WTC11 (cell line): ENCODE measurements around the gene PLEKHM3. TPM values are rescaled to one million over a fixed set of nuclear protein-coding genes. Genes with fewer than 3 reads are reported as not detected.
A peak's percentile ranks its signal among the peaks of the same experiment; 100 is the strongest.

Source experiments
- ATAC-seq: fragments of 200-7000 bp; cut with Tn5 transposase; 2 replicates; pipeline ENCODE4 v1.10.0; 2021; ENCODE audit warnings: mild to moderate bottlenecking, moderate library complexity
- CTCF ChIA-PET: fragments of 300-600 bp; sonication (Branson Sonifier 250); formaldehyde crosslinking; loops from one replicate; lab custom pipeline; 2021; ENCODE audit warnings: antibody characterized with exemption; lab: Charles Lee
- POLR2A ChIA-PET: fragments of 350-600 bp; sonication (Branson Sonifier 250); formaldehyde crosslinking; loops from one replicate; lab custom pipeline; 2021; ENCODE audit warnings: antibody characterized with exemption; lab: Charles Lee
- DNase-seq: peaks from one replicate; pipeline ENCODE4 v3.0.0; 2021; ENCODE audit warnings: low spot score
- H3K27ac Mint-ChIP-seq: 2 replicates; pipeline ENCODE4 v1.8.0; 2021; ENCODE audit warnings: mixed read lengths
- H3K27me3 Mint-ChIP-seq: 2 replicates; pipeline ENCODE4 v1.8.0; 2021; ENCODE audit warnings: low read depth, mild to moderate bottlenecking, moderate library complexity, mixed read lengths
- H3K36me3 Mint-ChIP-seq: 2 replicates; pipeline ENCODE4 v1.8.0; 2021; ENCODE audit warnings: mixed read lengths
- H3K4me1 Mint-ChIP-seq: 2 replicates; pipeline ENCODE4 v1.8.0; 2022; ENCODE audit warnings: mixed read lengths
- H3K4me3 Mint-ChIP-seq: 2 replicates; pipeline ENCODE4 v1.8.0; 2021; ENCODE audit warnings: mild to moderate bottlenecking, moderate library complexity, mixed read lengths
- H3K9me3 Mint-ChIP-seq: 2 replicates; pipeline ENCODE4 v1.8.0; 2021; ENCODE audit warnings: mixed read lengths
- CBFB ChIP-seq: sonication (generic); formaldehyde crosslinking; IDR thresholded peaks from 2 replicates; pipeline ENCODE4 v1.8.1; 2022; ENCODE audit warnings: mild to moderate bottlenecking, low read depth, missing genetic modification reagents
- CREB1 ChIP-seq: sonication (generic); formaldehyde crosslinking; IDR thresholded peaks from 2 replicates; pipeline ENCODE4 v1.8.0; 2023; ENCODE audit warnings: mild to moderate bottlenecking, missing genetic modification reagents
- ESRRA ChIP-seq: sonication (generic); formaldehyde crosslinking; IDR thresholded peaks from 2 replicates; pipeline ENCODE4 v1.8.1; 2022; ENCODE audit warnings: mild to moderate bottlenecking, missing genetic modification reagents, borderline replicate concordance
- ETV6 ChIP-seq: sonication (generic); formaldehyde crosslinking; IDR thresholded peaks from 2 replicates; pipeline ENCODE4 v1.8.1; 2022; ENCODE audit warnings: mild to moderate bottlenecking, missing genetic modification reagents
- FOXJ3 ChIP-seq: sonication (generic); formaldehyde crosslinking; IDR thresholded peaks from 2 replicates; pipeline ENCODE4 v1.9.0; 2021; ENCODE audit warnings: missing genetic modification reagents, mild to moderate bottlenecking, borderline replicate concordance
- GABPB1 ChIP-seq: sonication (generic); formaldehyde crosslinking; IDR thresholded peaks from 2 replicates; pipeline ENCODE4 v1.8.1; 2023; ENCODE audit warnings: mild to moderate bottlenecking, missing genetic modification reagents
- JAZF1 ChIP-seq: fragments of 250-450 bp; sonication (Bioruptor Pico); IDR thresholded peaks from 2 replicates; pipeline ENCODE4 v1.9.0; 2021; ENCODE audit warnings: moderate library complexity, mild to moderate bottlenecking, inconsistent platforms
- JUN ChIP-seq: sonication (generic); formaldehyde crosslinking; IDR thresholded peaks from 2 replicates; pipeline ENCODE4 v1.8.0; 2023; ENCODE audit warnings: mild to moderate bottlenecking, missing genetic modification reagents
- MYBL2 ChIP-seq: sonication (generic); formaldehyde crosslinking; IDR thresholded peaks from 2 replicates; pipeline ENCODE4 v1.8.1; 2023; ENCODE audit warnings: mild to moderate bottlenecking, moderate library complexity, missing genetic modification reagents
- NR1H2 ChIP-seq: sonication (generic); formaldehyde crosslinking; IDR thresholded peaks from 2 replicates; pipeline ENCODE4 v1.9.0; 2021; ENCODE audit warnings: mild to moderate bottlenecking, moderate library complexity, missing genetic modification reagents
- NR2C2 ChIP-seq: sonication (generic); formaldehyde crosslinking; IDR thresholded peaks from 2 replicates; pipeline ENCODE4 v1.8.0; 2022; ENCODE audit warnings: mild to moderate bottlenecking, missing genetic modification reagents
- NR3C1 ChIP-seq: sonication (generic); formaldehyde crosslinking; conservative IDR thresholded peaks from 2 replicates; pipeline ENCODE4 v1.8.1; 2023; ENCODE audit warnings: low read depth, mild to moderate bottlenecking, missing genetic modification reagents
- TCF7 ChIP-seq: sonication (generic); formaldehyde crosslinking; IDR thresholded peaks from 2 replicates; pipeline ENCODE4 v1.8.0; 2022; ENCODE audit warnings: mild to moderate bottlenecking, low read depth, missing genetic modification reagents, moderate library complexity
- TEAD4 ChIP-seq: sonication (generic); formaldehyde crosslinking; IDR thresholded peaks from 2 replicates; pipeline ENCODE4 v1.8.0; 2022; ENCODE audit warnings: mild to moderate bottlenecking, missing genetic modification reagents
- TP53 ChIP-seq: sonication (generic); formaldehyde crosslinking; IDR thresholded peaks from 2 replicates; pipeline ENCODE4 v1.8.1; 2023; ENCODE audit warnings: mild to moderate bottlenecking, missing genetic modification reagents
- total RNA-seq: library from RNA; stranded (reverse); gene quantifications from 3 replicates; pipeline ENCODE4 v1.2.3, GENCODE V29; 2021
- TF ChIP-seq, protein P1 (sequence below): sonication (generic); formaldehyde crosslinking; IDR thresholded peaks from 2 replicates; pipeline ENCODE4 v1.8.0; 2022; ENCODE audit warnings: mild to moderate bottlenecking, missing genetic modification reagents
- TF ChIP-seq, protein P2 (sequence below): sonication (generic); formaldehyde crosslinking; IDR thresholded peaks from 2 replicates; pipeline ENCODE4 v1.8.0; 2022; ENCODE audit warnings: mild to moderate bottlenecking, missing genetic modification reagents
- TF ChIP-seq, protein P3 (sequence below): sonication (generic); formaldehyde crosslinking; IDR thresholded peaks from 2 replicates; pipeline ENCODE4 v1.8.1; 2022; ENCODE audit warnings: low read depth, mild to moderate bottlenecking, moderate library complexity, missing genetic modification reagents, borderline replicate concordance
- TF ChIP-seq, protein P4 (sequence below): sonication (generic); formaldehyde crosslinking; IDR thresholded peaks from 2 replicates; pipeline ENCODE4 v1.8.1; 2022; ENCODE audit warnings: mild to moderate bottlenecking, moderate library complexity, missing genetic modification reagents
- TF ChIP-seq, protein P5 (sequence below): sonication (generic); formaldehyde crosslinking; IDR thresholded peaks from 2 replicates; pipeline ENCODE4 v1.8.1; 2023; ENCODE audit warnings: mild to moderate bottlenecking, missing genetic modification reagents, moderate library complexity
- TF ChIP-seq, protein P6 (sequence below): fragments of 200-600 bp; IDR thresholded peaks from 2 replicates; pipeline ENCODE4 v1.8.0; 2022; ENCODE audit warnings: antibody characterized with exemption

Gene PLEKHM3
- total RNA-seq, 1 experiment from 2014 or later, result 5.8 TPM

DNA sequence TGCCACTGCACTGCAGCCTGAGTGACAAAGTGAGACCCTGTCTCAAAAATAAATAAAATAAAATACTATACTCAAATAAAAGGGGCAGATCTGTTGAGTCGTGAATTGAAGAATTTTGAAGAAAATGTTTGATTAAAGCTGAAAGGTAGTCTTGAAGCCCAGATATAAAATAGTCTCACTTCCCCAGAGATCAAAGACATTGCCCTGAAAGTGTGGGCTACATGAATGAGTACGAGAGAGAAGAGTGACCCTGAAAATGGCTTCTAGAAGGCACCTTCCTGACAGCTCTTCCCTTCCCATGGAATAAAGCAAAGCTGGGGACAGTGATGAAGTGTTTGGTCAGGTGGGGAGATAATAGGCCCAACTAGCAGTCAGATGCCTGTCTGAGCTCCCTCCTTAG, 241.8 kb downstream of the PLEKHM3 start:
- ATAC-seq, result no peak
- Mint-ChIP-seq H3K36me3 (no peaks in the 10 kb centered on the region), H3K9me3 (no peaks in the 10 kb centered on the region), H3K4me3 (no peak overlapping the region), H3K4me1 (peaks cover 23% of the 10 kb centered on the region), H3K27me3 (peaks cover 10% of the 10 kb centered on the region), H3K27ac (no peak overlapping the region)
- no peak for DNase-seq
- POLR2A ChIA-PET, result interaction anchor here (0.5 kb wide), 1 partner anchor 17 kb away, joined by 4 read pairs; no protein-coding TSS in a partner anchor
- no peak for TF ChIP-seq NR2C2 (CRISPR knock-in tag)
- no peak for TF ChIP-seq ESRRA (CRISPR knock-in tag)
- TF ChIP-seq CBFB (CRISPR knock-in tag), result no peak
- no peak for TF ChIP-seq JUN (CRISPR knock-in tag)
- TF ChIP-seq, protein P1, sequence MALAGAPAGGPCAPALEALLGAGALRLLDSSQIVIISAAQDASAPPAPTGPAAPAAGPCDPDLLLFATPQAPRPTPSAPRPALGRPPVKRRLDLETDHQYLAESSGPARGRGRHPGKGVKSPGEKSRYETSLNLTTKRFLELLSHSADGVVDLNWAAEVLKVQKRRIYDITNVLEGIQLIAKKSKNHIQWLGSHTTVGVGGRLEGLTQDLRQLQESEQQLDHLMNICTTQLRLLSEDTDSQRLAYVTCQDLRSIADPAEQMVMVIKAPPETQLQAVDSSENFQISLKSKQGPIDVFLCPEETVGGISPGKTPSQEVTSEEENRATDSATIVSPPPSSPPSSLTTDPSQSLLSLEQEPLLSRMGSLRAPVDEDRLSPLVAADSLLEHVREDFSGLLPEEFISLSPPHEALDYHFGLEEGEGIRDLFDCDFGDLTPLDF (CRISPR knock-in tag), result no peak
- TF ChIP-seq, protein P2, sequence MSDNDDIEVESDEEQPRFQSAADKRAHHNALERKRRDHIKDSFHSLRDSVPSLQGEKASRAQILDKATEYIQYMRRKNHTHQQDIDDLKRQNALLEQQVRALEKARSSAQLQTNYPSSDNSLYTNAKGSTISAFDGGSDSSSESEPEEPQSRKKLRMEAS (CRISPR knock-in tag), result no peak
- TF ChIP-seq TEAD4 (CRISPR knock-in tag), result no peak
- TF ChIP-seq, all 79 proteins: peak for 0
- CTCF ChIA-PET, result interaction anchor here (0.8 to 1.6 kb wide), 6 partner anchors 13 to 189 kb away, joined by 3 to 5 read pairs (median 4); partner anchors contain the start of gene FZD5

DNA sequence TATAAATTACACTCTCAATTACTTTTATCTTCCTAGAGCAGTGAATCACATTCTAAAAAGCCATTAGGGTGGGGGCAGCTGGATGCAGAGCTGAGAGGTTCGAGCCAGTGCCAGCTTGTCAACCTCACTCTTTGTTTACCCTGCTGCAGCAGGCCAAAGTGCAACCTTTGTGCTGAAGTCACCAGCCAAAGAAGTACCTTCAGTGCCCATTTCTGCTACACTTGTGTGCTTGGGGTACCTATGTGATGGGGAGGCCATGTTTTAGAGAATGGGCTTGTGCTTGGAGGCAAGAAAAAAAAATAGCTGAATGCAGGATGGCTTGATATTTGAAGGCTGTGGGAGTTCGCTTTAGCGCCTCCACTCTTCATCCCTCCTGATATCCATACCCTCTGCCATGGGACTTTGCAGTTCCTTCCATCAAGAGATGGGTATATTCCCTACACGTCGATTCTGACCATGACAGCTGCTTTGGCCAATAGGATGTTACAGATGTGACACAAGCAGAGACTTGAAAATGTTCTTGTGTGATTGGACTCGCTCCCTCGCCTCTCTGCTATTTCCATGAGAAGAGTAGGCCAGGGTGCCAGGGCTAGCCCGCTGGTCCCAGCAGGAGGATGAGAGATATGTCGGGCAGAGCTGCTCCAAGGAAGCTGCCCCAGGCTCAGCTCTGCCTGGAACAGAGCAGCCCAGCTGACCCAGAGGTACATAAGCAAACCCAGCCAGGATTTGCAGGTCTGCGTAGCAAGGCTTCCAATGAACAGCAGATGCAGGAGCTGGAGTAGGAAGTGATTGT, 242.9 kb downstream of the PLEKHM3 start:
- ChIA-PET POLR2A (interaction anchor here (0.5 to 0.6 kb wide), 2 partner anchors 14 to 16 kb away, joined by 3 to 4 read pairs; no protein-coding TSS in a partner anchor), CTCF (interaction anchor here (1.1 to 1.6 kb wide), 3 partner anchors 12 to 190 kb away, joined by 3 to 4 read pairs (median 4); partner anchors contain the start of gene FZD5)
- no peaks in the 10 kb centered on the region for H3K9me3 Mint-ChIP-seq
- no peak for TF ChIP-seq MYBL2 (CRISPR knock-in tag)
- TF ChIP-seq TCF7 (CRISPR knock-in tag), result no peak
- TF ChIP-seq GABPB1 (CRISPR knock-in tag), result peak; percentile 54; the same call in 1 of the 2 replicates
- TF ChIP-seq FOXJ3, result no peak
- no peak overlapping the region for H3K4me3 Mint-ChIP-seq
- H3K27me3 Mint-ChIP-seq, result peaks cover 10% of the 10 kb centered on the region
- DNase-seq (no peak), ATAC-seq (peak; percentile 18; the same call in 1 of the 2 replicates)
- no peak overlapping the region for H3K27ac Mint-ChIP-seq
- H3K36me3 Mint-ChIP-seq, result no peaks in the 10 kb centered on the region
- peaks cover 17% of the 10 kb centered on the region for H3K4me1 Mint-ChIP-seq

DNA sequence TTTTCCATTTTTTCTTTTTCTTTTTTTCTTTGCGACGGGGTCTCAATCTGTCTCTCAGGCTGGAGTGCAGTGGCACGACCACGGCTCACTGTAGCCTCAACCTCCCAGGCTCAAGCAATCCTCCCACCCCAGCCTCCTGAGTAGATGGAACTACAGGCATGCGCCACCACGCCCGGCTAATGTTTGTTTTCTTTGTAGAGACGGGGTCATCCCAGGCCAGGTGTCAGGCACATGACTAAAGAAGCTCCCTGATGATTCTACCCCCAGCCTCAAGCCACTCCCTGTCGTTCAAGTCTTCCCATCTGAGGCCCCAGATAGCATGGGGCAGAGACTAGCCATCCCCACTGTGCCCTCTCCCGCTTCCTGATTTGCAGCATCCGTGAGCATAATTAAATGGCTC, 245.8 kb downstream of the PLEKHM3 start:
- ATAC-seq, result peak; percentile 38
- DNase-seq, result no peak
- peaks cover 10% of the 10 kb centered on the region for H3K27me3 Mint-ChIP-seq
- TF ChIP-seq NR2C2 (CRISPR knock-in tag), result no peak
- TF ChIP-seq TP53 (CRISPR knock-in tag), result no peak
- TF ChIP-seq, protein P3, sequence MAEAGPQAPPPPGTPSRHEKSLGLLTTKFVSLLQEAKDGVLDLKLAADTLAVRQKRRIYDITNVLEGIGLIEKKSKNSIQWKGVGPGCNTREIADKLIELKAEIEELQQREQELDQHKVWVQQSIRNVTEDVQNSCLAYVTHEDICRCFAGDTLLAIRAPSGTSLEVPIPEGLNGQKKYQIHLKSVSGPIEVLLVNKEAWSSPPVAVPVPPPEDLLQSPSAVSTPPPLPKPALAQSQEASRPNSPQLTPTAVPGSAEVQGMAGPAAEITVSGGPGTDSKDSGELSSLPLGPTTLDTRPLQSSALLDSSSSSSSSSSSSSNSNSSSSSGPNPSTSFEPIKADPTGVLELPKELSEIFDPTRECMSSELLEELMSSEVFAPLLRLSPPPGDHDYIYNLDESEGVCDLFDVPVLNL, result no peak
- no peak for TF ChIP-seq NR3C1 (CRISPR knock-in tag)
- TF ChIP-seq CREB1 (CRISPR knock-in tag), result no peak
- TF ChIP-seq NR1H2 (CRISPR knock-in tag), result no peak
- TF ChIP-seq, protein P4, sequence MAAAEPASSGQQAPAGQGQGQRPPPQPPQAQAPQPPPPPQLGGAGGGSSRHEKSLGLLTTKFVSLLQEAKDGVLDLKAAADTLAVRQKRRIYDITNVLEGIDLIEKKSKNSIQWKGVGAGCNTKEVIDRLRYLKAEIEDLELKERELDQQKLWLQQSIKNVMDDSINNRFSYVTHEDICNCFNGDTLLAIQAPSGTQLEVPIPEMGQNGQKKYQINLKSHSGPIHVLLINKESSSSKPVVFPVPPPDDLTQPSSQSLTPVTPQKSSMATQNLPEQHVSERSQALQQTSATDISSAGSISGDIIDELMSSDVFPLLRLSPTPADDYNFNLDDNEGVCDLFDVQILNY (CRISPR knock-in tag), result no peak
- TF ChIP-seq JAZF1 (CRISPR knock-in tag), result no peak
- TF ChIP-seq, protein P5, sequence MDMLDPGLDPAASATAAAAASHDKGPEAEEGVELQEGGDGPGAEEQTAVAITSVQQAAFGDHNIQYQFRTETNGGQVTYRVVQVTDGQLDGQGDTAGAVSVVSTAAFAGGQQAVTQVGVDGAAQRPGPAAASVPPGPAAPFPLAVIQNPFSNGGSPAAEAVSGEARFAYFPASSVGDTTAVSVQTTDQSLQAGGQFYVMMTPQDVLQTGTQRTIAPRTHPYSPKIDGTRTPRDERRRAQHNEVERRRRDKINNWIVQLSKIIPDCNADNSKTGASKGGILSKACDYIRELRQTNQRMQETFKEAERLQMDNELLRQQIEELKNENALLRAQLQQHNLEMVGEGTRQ (CRISPR knock-in tag), result no peak
- no peak for TF ChIP-seq MYBL2 (CRISPR knock-in tag)
- TF ChIP-seq, protein P6, sequence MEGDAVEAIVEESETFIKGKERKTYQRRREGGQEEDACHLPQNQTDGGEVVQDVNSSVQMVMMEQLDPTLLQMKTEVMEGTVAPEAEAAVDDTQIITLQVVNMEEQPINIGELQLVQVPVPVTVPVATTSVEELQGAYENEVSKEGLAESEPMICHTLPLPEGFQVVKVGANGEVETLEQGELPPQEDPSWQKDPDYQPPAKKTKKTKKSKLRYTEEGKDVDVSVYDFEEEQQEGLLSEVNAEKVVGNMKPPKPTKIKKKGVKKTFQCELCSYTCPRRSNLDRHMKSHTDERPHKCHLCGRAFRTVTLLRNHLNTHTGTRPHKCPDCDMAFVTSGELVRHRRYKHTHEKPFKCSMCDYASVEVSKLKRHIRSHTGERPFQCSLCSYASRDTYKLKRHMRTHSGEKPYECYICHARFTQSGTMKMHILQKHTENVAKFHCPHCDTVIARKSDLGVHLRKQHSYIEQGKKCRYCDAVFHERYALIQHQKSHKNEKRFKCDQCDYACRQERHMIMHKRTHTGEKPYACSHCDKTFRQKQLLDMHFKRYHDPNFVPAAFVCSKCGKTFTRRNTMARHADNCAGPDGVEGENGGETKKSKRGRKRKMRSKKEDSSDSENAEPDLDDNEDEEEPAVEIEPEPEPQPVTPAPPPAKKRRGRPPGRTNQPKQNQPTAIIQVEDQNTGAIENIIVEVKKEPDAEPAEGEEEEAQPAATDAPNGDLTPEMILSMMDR, result no peak
- no peak for TF ChIP-seq ETV6 (CRISPR knock-in tag)
- H3K4me3 Mint-ChIP-seq, result no peak overlapping the region
- H3K27ac Mint-ChIP-seq, result no peak overlapping the region
- peaks cover 25% of the 10 kb centered on the region for H3K4me1 Mint-ChIP-seq
- ChIA-PET CTCF (interaction anchor here (0.5 to 1.1 kb wide), 4 partner anchors 27 to 261 kb away, joined by 3 to 5 read pairs (median 4); no protein-coding TSS in a partner anchor), POLR2A (interaction anchor here (0.7 kb wide), 1 partner anchor 75 kb away, joined by 8 read pairs; no protein-coding TSS in a partner anchor)
- H3K9me3 Mint-ChIP-seq, result no peaks in the 10 kb centered on the region
- H3K36me3 Mint-ChIP-seq, result no peaks in the 10 kb centered on the region
